HCT116 (cell line): ENCODE measurements around the gene KRTAP10-9. TPM values are rescaled to one million over a fixed set of nuclear protein-coding genes. Genes with fewer than 3 reads are reported as not detected.

ENCODE experiments used
- ATAC-seq: fragments of 200-7000 bp; cut with Tn5 transposase; 2 replicates; pipeline ENCODE4 v1.9.1; 2020; ENCODE audit warnings: mild to moderate bottlenecking, moderate library complexity
- BruUV-seq: library from RNA; stranded (reverse); fragments of 400-500 nt; replicated peaks from 2 replicates; lab custom pipeline; 2021; lab: Mats Ljungman, UMichigan
- CTCF ChIA-PET: fragments of 300-600 bp; sonication (Branson Sonifier 250); formaldehyde crosslinking; loops from one replicate; lab custom pipeline; 2021; ENCODE audit warnings: antibody characterized with exemption; lab: Charles Lee
- POLR2A ChIA-PET: fragments of 300-600, 350-600 bp; sonication (Branson Sonifier 250); formaldehyde crosslinking; loops from one replicate; lab custom pipeline; 2021; ENCODE audit warnings: antibody characterized with exemption; lab: Charles Lee
- RAD21 ChIA-PET, 2 experiments: fragments of 300-600 bp; sonication (Branson Sonifier 250); formaldehyde crosslinking; loops; one replicate each; lab custom pipeline; 2023; ENCODE audit warnings: low total read pairs in 2 of 2; ENCODE audit not compliant: uncharacterized antibody in 2 of 2, unreplicated experiment in 2 of 2, low non-redundant PET in 1 of 2; lab: Charles Lee
- DNase-seq: peaks from one replicate; pipeline ENCODE4 v3.0.0-alpha.2; 2010; ENCODE audit warnings: low read depth, low spot score
- H2AFZ ChIP-seq: fragments of 200-600 bp; shearing (Covaris generic), sonication (generic); 2 replicates; pipeline ENCODE4 v1.6.1; 2017; ENCODE audit warnings: low read depth, mixed run types, mixed read lengths, antibody characterized with exemption, low read length; ENCODE audit not compliant: poor library complexity, severe bottlenecking
- H3K27ac ChIP-seq: 2 replicates; pipeline ENCODE4 v1.5.1; 2012; ENCODE audit warnings: low read depth, low read length
- H3K27me3 ChIP-seq: fragments of 200-600 bp; sonication (generic); 2 replicates; pipeline ENCODE4 v1.6.1; 2016; ENCODE audit warnings: mixed run types, low read length, mixed read lengths; ENCODE audit not compliant: insufficient read depth
- H3K36me3 ChIP-seq, 2 experiments: fragments of 200-500 bp in 1 of 2; fragments of 200-600 bp in 1 of 2; sonication (Bioruptor generic) in 1 of 2; sonication (generic) in 1 of 2; 2 replicates each; pipeline versions ENCODE4 v1.5.1 to v1.6.1; 2014 to 2016; ENCODE audit warnings: low read length in 2 of 2, inconsistent platforms in 1 of 2, mixed read lengths in 1 of 2, mixed run types in 1 of 2; ENCODE audit not compliant: insufficient read depth in 2 of 2, control insufficient read depth in 1 of 2
- H3K4me1 ChIP-seq, 2 experiments: fragments of 200-600 bp in 1 of 2; sonication (generic) in 1 of 2; 2 replicates each; pipeline versions ENCODE4 v1.5.1 to v1.6.1; 2012 to 2017; ENCODE audit warnings: low read length in 2 of 2, inconsistent platforms in 1 of 2, mild to moderate bottlenecking in 1 of 2, mixed read lengths in 1 of 2, mixed run types in 1 of 2, moderate library complexity in 1 of 2; ENCODE audit not compliant: insufficient read depth in 2 of 2, control insufficient read depth in 1 of 2
- H3K4me2 ChIP-seq: fragments of 200-600 bp; sonication (generic); 2 replicates; pipeline ENCODE4 v1.6.1; 2017; ENCODE audit warnings: mixed run types, low read length, mixed read lengths
- H3K4me3 ChIP-seq, 2 experiments: fragments of 200-600 bp in 1 of 2; sonication (generic) in 1 of 2; replicated peaks in 1 of 2; 2 replicates each; pipeline ENCODE4 v1.5.1; 2011 to 2016; ENCODE audit warnings: low read length in 2 of 2, control low read depth in 1 of 2, low read depth in 1 of 2, mild to moderate bottlenecking in 1 of 2, mixed read lengths in 1 of 2, mixed run types in 1 of 2
- H3K79me2 ChIP-seq: fragments of 200-600 bp; sonication (generic); 2 replicates; pipeline ENCODE4 v1.6.1; 2017; ENCODE audit warnings: mild to moderate bottlenecking, mixed run types, low read length, moderate library complexity, mixed read lengths; ENCODE audit not compliant: insufficient read depth
- H3K9ac ChIP-seq: fragments of 200-600 bp; sonication (generic); 2 replicates; pipeline ENCODE4 v1.6.1; 2016; ENCODE audit warnings: low read length, mixed read lengths
- H3K9me2 ChIP-seq: fragments of 200-600 bp; sonication (generic), shearing (Covaris generic); 2 replicates; pipeline ENCODE4 v1.6.1; 2017; ENCODE audit warnings: mixed run types, mild to moderate bottlenecking, moderate library complexity; ENCODE audit not compliant: insufficient read depth
- H3K9me3 ChIP-seq, 2 experiments: fragments of 200-500 bp in 1 of 2; fragments of 200-600 bp in 1 of 2; sonication (Bioruptor generic) in 1 of 2; sonication (generic) in 1 of 2; 2 replicates each; pipeline ENCODE4 v1.6.1; 2014 to 2017; ENCODE audit warnings: low read length in 2 of 2, mixed read lengths in 2 of 2, inconsistent platforms in 1 of 2, low read depth in 1 of 2, mild to moderate bottlenecking in 1 of 2, mixed run types in 1 of 2, moderate library complexity in 1 of 2; ENCODE audit not compliant: control insufficient read depth in 1 of 2, insufficient read depth in 1 of 2
- H4K20me1 ChIP-seq: fragments of 200-600 bp; sonication (generic), shearing (Covaris generic); 2 replicates; pipeline ENCODE4 v1.6.1; 2017; ENCODE audit warnings: mixed run types, mild to moderate bottlenecking, moderate library complexity; ENCODE audit not compliant: insufficient read depth
- CBX3 ChIP-seq: IDR thresholded peaks from 2 replicates; pipeline ENCODE4 v1.6.1; 2012; ENCODE audit warnings: low read depth
- CEBPB ChIP-seq: IDR thresholded peaks from 2 replicates; pipeline ENCODE4 v1.6.1; 2012; ENCODE audit warnings: low read depth
- EGR1 ChIP-seq: IDR thresholded peaks from 2 replicates; pipeline ENCODE4 v1.6.1; 2012; ENCODE audit warnings: low read depth
- ELF1 ChIP-seq: IDR thresholded peaks from 2 replicates; pipeline ENCODE4 v1.6.1; 2012; ENCODE audit warnings: low read depth, borderline replicate concordance
- EZH2phosphoT487 ChIP-seq: fragments of 200-600 bp; IDR thresholded peaks from 2 replicates; pipeline ENCODE4 v1.6.1; 2018; ENCODE audit warnings: antibody characterized with exemption, borderline replicate concordance
- FOSL1 ChIP-seq: IDR thresholded peaks from 2 replicates; pipeline ENCODE4 v1.6.1; 2012; ENCODE audit warnings: low read depth
- JUND ChIP-seq: IDR thresholded peaks from 2 replicates; pipeline ENCODE4 v1.6.1; 2012
- POLR2AphosphoS5 ChIP-seq: IDR thresholded peaks from 2 replicates; pipeline ENCODE4 v1.6.1; 2011; ENCODE audit warnings: mild to moderate bottlenecking, low read depth, low read length, moderate library complexity
- REST ChIP-seq: IDR thresholded peaks from 2 replicates; pipeline ENCODE4 v1.6.1; 2012; ENCODE audit warnings: low read depth
- SIN3A ChIP-seq: IDR thresholded peaks from 2 replicates; pipeline ENCODE4 v1.6.1; 2012; ENCODE audit warnings: low read depth
- SRF ChIP-seq: IDR thresholded peaks from 2 replicates; pipeline ENCODE4 v1.6.1; 2012; ENCODE audit warnings: low read depth
- TCF7L2 ChIP-seq: IDR thresholded peaks from 2 replicates; pipeline ENCODE4 v1.7.0; 2011; ENCODE audit warnings: borderline replicate concordance, inconsistent platforms; ENCODE audit not compliant: insufficient read depth, insufficient read length; ENCODE audit errors: extremely low read depth
- YY1 ChIP-seq: IDR thresholded peaks from 2 replicates; pipeline ENCODE4 v1.6.1; 2011; ENCODE audit warnings: low read length, low read depth, moderate library complexity, mild to moderate bottlenecking; ENCODE audit not compliant: insufficient replicate concordance; ENCODE audit errors: extremely low read depth
- ZFX ChIP-seq: fragments of 450-650 bp; IDR thresholded peaks from 2 replicates; pipeline ENCODE4 v1.6.1; 2017
- ZNF274 ChIP-seq: fragments of 200-500 bp; sonication (Bioruptor generic); IDR thresholded peaks from 2 replicates; pipeline ENCODE4 v1.6.1; 2014; ENCODE audit warnings: mild to moderate bottlenecking, low read depth, low read length, inconsistent platforms
- intact Hi-C: fragments of 100-400 bp; cut with micrococcal nuclease; formaldehyde crosslinking; loops from 2 replicates; pipeline ENCODE4 v1.10.0; 2022
- total RNA-seq: library from RNA; stranded (reverse); gene quantifications from one replicate; pipeline ENCODE4 v1.2.1, GENCODE V29; 2021; ENCODE audit not compliant: unreplicated experiment
- TF ChIP-seq, protein P1 (sequence below): IDR thresholded peaks from 2 replicates; pipeline ENCODE4 v1.6.1; 2011; ENCODE audit warnings: mild to moderate bottlenecking, low read length, moderate library complexity; ENCODE audit not compliant: insufficient replicate concordance; ENCODE audit errors: extremely low read depth

KRTAP10-9 gene
- total RNA-seq, 1 experiment from 2014 or later: not detected

GRCh38 chr21:44650973-44651675 is 24.2 kb downstream of the KRTAP10-9 start (continued):
- TF ChIP-seq, protein P1, sequence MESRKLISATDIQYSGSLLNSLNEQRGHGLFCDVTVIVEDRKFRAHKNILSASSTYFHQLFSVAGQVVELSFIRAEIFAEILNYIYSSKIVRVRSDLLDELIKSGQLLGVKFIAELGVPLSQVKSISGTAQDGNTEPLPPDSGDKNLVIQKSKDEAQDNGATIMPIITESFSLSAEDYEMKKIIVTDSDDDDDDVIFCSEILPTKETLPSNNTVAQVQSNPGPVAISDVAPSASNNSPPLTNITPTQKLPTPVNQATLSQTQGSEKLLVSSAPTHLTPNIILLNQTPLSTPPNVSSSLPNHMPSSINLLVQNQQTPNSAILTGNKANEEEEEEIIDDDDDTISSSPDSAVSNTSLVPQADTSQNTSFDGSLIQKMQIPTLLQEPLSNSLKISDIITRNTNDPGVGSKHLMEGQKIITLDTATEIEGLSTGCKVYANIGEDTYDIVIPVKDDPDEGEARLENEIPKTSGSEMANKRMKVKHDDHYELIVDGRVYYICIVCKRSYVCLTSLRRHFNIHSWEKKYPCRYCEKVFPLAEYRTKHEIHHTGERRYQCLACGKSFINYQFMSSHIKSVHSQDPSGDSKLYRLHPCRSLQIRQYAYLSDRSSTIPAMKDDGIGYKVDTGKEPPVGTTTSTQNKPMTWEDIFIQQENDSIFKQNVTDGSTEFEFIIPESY: no peak
- no peak for TF ChIP-seq ZNF274
- no peak for TF ChIP-seq CBX3
- TF ChIP-seq TCF7L2: no peak
- TF ChIP-seq EGR1: no peak

GRCh38 chr21:44653123-44653522 is 26.2 kb downstream of the KRTAP10-9 start:
- Histone ChIP-seq H3K9me2 (no peaks in the 10 kb centered on the region), H3K9me3 (no peaks in the 10 kb centered on the region), H3K9ac (no peak overlapping the region), H3K36me3 (no peaks in the 10 kb centered on the region), H3K4me2 (no peak overlapping the region), H3K4me1 (no peaks in the 10 kb centered on the region), H2AFZ (no peak overlapping the region), H3K27me3 (no peaks in the 10 kb centered on the region), H3K27ac (no peak overlapping the region), H4K20me1 (no peaks in the 10 kb centered on the region), H3K4me3 (no peak overlapping the region), H3K79me2 (no peaks in the 10 kb centered on the region)
- RAD21 ChIA-PET: no interaction called here
- CTCF ChIA-PET: no interaction called here
- POLR2A ChIA-PET: no interaction called here
- ATAC-seq (no peak), DNase-seq (no peak)
- intact Hi-C loops: no loop called here
- BruUV-seq: no TSS peak
- TF ChIP-seq POLR2AphosphoS5: no peak
- TF ChIP-seq, protein P1: no peak
- TF ChIP-seq TCF7L2: no peak
- no peak for TF ChIP-seq SIN3A
- TF ChIP-seq REST: no peak
- no peak for TF ChIP-seq JUND
- TF ChIP-seq CEBPB: no peak
- TF ChIP-seq SRF: no peak
- TF ChIP-seq ZFX: no peak
- TF ChIP-seq EGR1: no peak
- TF ChIP-seq EZH2phosphoT487: no peak
- TF ChIP-seq ZNF274: no peak
- TF ChIP-seq YY1: no peak
- TF ChIP-seq FOSL1: no peak
- no peak for TF ChIP-seq ELF1
